K562 (cell line): Measurements from ENCODE around the gene PSMA1. TPM values are rescaled to one million over a fixed set of nuclear protein-coding genes. Genes with fewer than 3 reads are reported as not detected.

ENCODE experiments used
- ATAC-seq: fragments of 200-7000 bp; cut with Tn5 transposase; 3 replicates; pipeline ENCODE4 v1.9.1; 2020; ENCODE audit warnings: moderate library complexity
- BruUV-seq: library from RNA; stranded (reverse); fragments of 400-500 nt; replicated peaks from 2 replicates; lab custom pipeline; 2021; lab: Mats Ljungman, UMichigan
- CTCF ChIA-PET: fragments of 300-600 bp; formaldehyde crosslinking; extraction: SDS; loops from one replicate; lab custom pipeline; 2021; ENCODE audit warnings: low intra/inter-chr PET ratio; lab: Yijun Ruan, JAX
- POLR2A ChIA-PET: fragments of 300-600, 350-650 bp; sonication (Branson Sonifier 250); formaldehyde crosslinking; extraction: SDS; loops from one replicate; lab custom pipeline; 2021; ENCODE audit warnings: antibody characterized with exemption, inconsistent platforms; lab: Yijun Ruan, JAX
- DNase-seq, 4 experiments: peaks; one replicate each; pipeline versions ENCODE4 v3.0.0 to v3.0.0-alpha.2; 2011 to 2018; ENCODE audit warnings: low spot score in 3 of 4, mixed read lengths in 3 of 4; ENCODE audit errors: extremely low read depth in 1 of 4
- FAIRE-seq: peaks from 2 replicates; lab custom pipeline; 2011; peaks lifted over from hg19 to GRCh38; lab: Jason Lieb, UNC
- H2AFZ ChIP-seq: 2 replicates; pipeline ENCODE4 v1.6.0; 2011; ENCODE audit warnings: low read depth, low read length, control low read depth, inconsistent platforms
- H3K27ac ChIP-seq: fragments of 200-600 bp; 3 replicates; pipeline ENCODE4 v1.8.0; 2011; ENCODE audit warnings: low read depth, mild to moderate bottlenecking, control low read depth, inconsistent platforms, low read length, moderate library complexity, mixed read lengths; ENCODE audit errors: extremely low read depth
- H3K27me3 ChIP-seq, 2 experiments: fragments of 300-600 bp in 1 of 2; 2 replicates in 1 of 2; 3 replicates in 1 of 2; pipeline versions ENCODE4 v1.6.0 to v1.8.0; 2011; ENCODE audit warnings: inconsistent platforms in 2 of 2, low read length in 2 of 2, mild to moderate bottlenecking in 1 of 2, mixed read lengths in 1 of 2, moderate library complexity in 1 of 2; ENCODE audit not compliant: control insufficient read depth in 2 of 2, insufficient read depth in 2 of 2
- H3K36me3 ChIP-seq: fragments of 300-600 bp; 3 replicates; pipeline ENCODE4 v1.8.0; 2011; ENCODE audit warnings: mild to moderate bottlenecking, low read length, inconsistent platforms; ENCODE audit not compliant: control insufficient read depth, insufficient read depth
- H3K4me1 ChIP-seq, 2 experiments: fragments of 200-600 bp in 1 of 2; replicated peaks in 1 of 2; 2 replicates in 1 of 2; 3 replicates in 1 of 2; pipeline versions ENCODE4 v1.5.1 to v1.8.0; 2011; ENCODE audit warnings: inconsistent platforms in 2 of 2, low read length in 2 of 2, mild to moderate bottlenecking in 1 of 2, mixed read lengths in 1 of 2, moderate library complexity in 1 of 2; ENCODE audit not compliant: control insufficient read depth in 2 of 2, insufficient read depth in 2 of 2
- H3K4me2 ChIP-seq: 2 replicates; pipeline ENCODE4 v1.6.1; 2011; ENCODE audit warnings: low read length, control low read depth, inconsistent platforms, mixed read lengths; ENCODE audit not compliant: insufficient read depth
- H3K4me3 ChIP-seq: fragments of 200-600 bp; sonication (generic), shearing (Covaris generic); 2 replicates; pipeline ENCODE4 v1.5.1; 2016; ENCODE audit warnings: control low read depth, inconsistent platforms
- H3K79me2 ChIP-seq: fragments of 200-600 bp; 3 replicates; pipeline ENCODE4 v1.8.0; 2011; ENCODE audit warnings: low read length, inconsistent platforms; ENCODE audit not compliant: control insufficient read depth, insufficient read depth
- H3K9ac ChIP-seq, 2 experiments: 2 replicates each; pipeline versions ENCODE4 v1.6.0 to v1.6.1; 2011; ENCODE audit warnings: low read depth in 2 of 2, low read length in 2 of 2, control low read depth in 1 of 2, inconsistent platforms in 1 of 2, mild to moderate bottlenecking in 1 of 2, mixed read lengths in 1 of 2; ENCODE audit not compliant: insufficient read depth in 1 of 2
- H3K9me1 ChIP-seq: one replicate; pipeline ENCODE4 v1.6.0; 2011; ENCODE audit warnings: inconsistent platforms, mild to moderate bottlenecking, low read length, moderate library complexity; ENCODE audit not compliant: control insufficient read depth, insufficient read depth
- H3K9me3 ChIP-seq: replicated peaks from 2 replicates; pipeline ENCODE4 v1.5.1; 2011; ENCODE audit warnings: low read depth, low read length, inconsistent platforms; ENCODE audit not compliant: control insufficient read depth, insufficient read depth
- H4K20me1 ChIP-seq: replicated peaks from 2 replicates; pipeline ENCODE4 v1.6.1; 2011; ENCODE audit warnings: low read length, inconsistent platforms, mixed read lengths; ENCODE audit not compliant: control insufficient read depth, insufficient read depth
- ADNP ChIP-seq: fragments of 200-800 bp; sonication (Bioruptor generic); IDR thresholded peaks from 2 replicates; pipeline ENCODE4 v1.6.1; 2016; ENCODE audit warnings: missing genetic modification characterization, missing compliant biosample characterization
- CC2D1A ChIP-seq: fragments of 450-650 bp; IDR thresholded peaks from 2 replicates; pipeline ENCODE4 v1.6.1; 2017; ENCODE audit warnings: mild to moderate bottlenecking
- CHCHD3 ChIP-seq: fragments of 250-450 bp; sonication (Bioruptor Pico); IDR thresholded peaks from 2 replicates; pipeline ENCODE4 v2.1.2; 2022; ENCODE audit warnings: mild to moderate bottlenecking
- ERF ChIP-seq: fragments of 450-650 bp; formaldehyde crosslinking; IDR thresholded peaks from 2 replicates; pipeline ENCODE4 v1.4.0; 2020; ENCODE audit warnings: mild to moderate bottlenecking, mixed read lengths
- ETV1 ChIP-seq: fragments of 450-650 bp; conservative IDR thresholded peaks from 2 replicates; pipeline ENCODE4 v1.6.1; 2016; ENCODE audit warnings: missing genetic modification characterization, control low read depth, low read depth, missing compliant biosample characterization
- FOXK2 ChIP-seq, 2 experiments: fragments of 450-650 bp; IDR thresholded peaks in 1 of 2; conservative IDR thresholded peaks in 1 of 2; 2 replicates each; pipeline ENCODE4 v1.6.1; 2016; ENCODE audit warnings: low read depth in 2 of 2, mild to moderate bottlenecking in 1 of 2
- GTF2F1 ChIP-seq: IDR thresholded peaks from 2 replicates; pipeline ENCODE4 v1.6.1; 2011; ENCODE audit warnings: low read depth, low read length, improper control_type of control experiment
- HLTF ChIP-seq: fragments of 450-650 bp; IDR thresholded peaks from 2 replicates; pipeline ENCODE4 v1.6.1; 2016
- KAT2B ChIP-seq: IDR thresholded peaks from one replicate; pipeline ENCODE4 v1.6.1; 2012; ENCODE audit warnings: low read depth, mild to moderate bottlenecking, control low read depth, inconsistent platforms, low read length, moderate library complexity
- NFIX ChIP-seq: fragments of 250-450 bp; sonication (Bioruptor Pico); IDR thresholded peaks from 2 replicates; pipeline ENCODE4 v1.4.0; 2020; ENCODE audit warnings: low read depth, mild to moderate bottlenecking, moderate library complexity
- ZNF77 ChIP-seq: fragments of 250-450 bp; sonication (Bioruptor Pico); IDR thresholded peaks from 2 replicates; pipeline ENCODE4 v1.5.0; 2020
- WGBS: fragments of 100-300 bp; shearing (Covaris generic); methylation state at CpG from one replicate; pipeline ENCODE4 v1.1.6; 2016; ENCODE audit warnings: low coverage, mixed read lengths; ENCODE audit not compliant: insufficient coverage; ENCODE audit errors: missing lambda C conversion rate; 5-methylcytosine and 5-hydroxymethylcytosine counted together
- in situ Hi-C: fragments of 300-500 bp; cut with MboI; formaldehyde crosslinking; loops from 4 replicates; pipeline ENCODE4 v1.15.0; 2018; ENCODE audit warnings: inconsistent platforms, mixed read lengths
- intact Hi-C: fragments of 100-400 bp; cut with micrococcal nuclease; formaldehyde crosslinking; loops from 2 replicates; pipeline ENCODE4 v1.14.2; 2022
- polyA plus RNA-seq, 8 experiments: library from polyadenylated mRNA; depleted of rRNA in 4 of 8; stranded (reverse) in 5 of 8; unstranded in 3 of 8; fragments of >200 nt; fragmentation: Nextera tagmentation in 2 of 8; fragmentation: Illumina TruSeq in 1 of 8; extraction: Ambion mirVana in 2 of 8; extraction: Trizol in 1 of 8; gene quantifications; 2 replicates each; pipeline versions ENCODE4 v1.2.1 to v1.2.3, GENCODE V29; 2011 to 2014; ENCODE audit warnings: inconsistent platforms in 1 of 8, missing spikeins in 1 of 8
- total RNA-seq, 7 experiments: library from RNA; depleted of rRNA in 6 of 7; stranded (reverse); fragments of >200 nt in 6 of 7; fragmentation: Illumina TruSeq in 2 of 7; extraction: Trizol in 2 of 7; gene quantifications; 2 replicates each; pipeline versions ENCODE4 v1.2.1 to v1.2.3, GENCODE V29; 2011 to 2021; ENCODE audit warnings: low replicate concordance in 1 of 7
- TF ChIP-seq, protein P1 (sequence below): fragments of 450-650 bp; conservative IDR thresholded peaks from 2 replicates; pipeline ENCODE4 v1.6.1; 2016; ENCODE audit warnings: missing genetic modification characterization, low read depth, mild to moderate bottlenecking, control low read depth, missing compliant biosample characterization

Gene PSMA1
- total and polyA plus RNA-seq, 9 of the 15 experiments (the other 6 are each of a cell fraction or from before 2014, with no cell fraction given) = 283 to 1,007 (median 424) TPM

DNA sequence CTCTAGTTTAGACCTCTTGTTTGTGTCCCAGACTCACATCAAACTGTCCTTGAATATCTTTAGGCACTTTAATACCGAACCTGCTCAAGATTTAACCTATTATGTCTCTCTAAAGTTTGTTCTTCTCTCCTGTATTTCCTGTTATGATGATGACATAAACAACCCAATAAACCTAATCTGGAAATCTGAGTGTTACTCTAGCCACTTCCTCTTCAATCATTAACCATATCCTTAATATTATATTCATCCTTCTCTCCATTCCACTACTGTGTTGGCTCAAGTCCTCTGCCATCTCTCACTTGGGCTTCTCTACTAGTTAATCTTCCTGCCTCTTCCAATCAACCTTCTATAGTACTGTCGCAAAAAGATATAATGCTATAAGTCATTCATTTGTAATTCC, 56.6 kb downstream of the PSMA1 start:
- Histone ChIP-seq H4K20me1 (no peaks in the 10 kb centered on the region), H3K9me1 (no peaks in the 10 kb centered on the region), H3K9me3 (no peaks in the 10 kb centered on the region), H2AFZ (no peak overlapping the region), H3K79me2 (no peaks in the 10 kb centered on the region), H3K4me2 (no peak overlapping the region), H3K9ac (no peak overlapping the region), H3K4me1 (no peaks in the 10 kb centered on the region), H3K4me3 (no peak overlapping the region), H3K27me3 (no peaks in the 10 kb centered on the region), H3K36me3 (peaks cover 94% of the 10 kb centered on the region), H3K27ac (no peak overlapping the region)
- in situ Hi-C loops (no loop called here), intact Hi-C loops (no loop called here)
- no peak for ATAC-seq
- ChIA-PET CTCF (no interaction called here), POLR2A (no interaction called here)
- TF ChIP-seq CHCHD3 (CRISPR knock-in tag) (no peak), ZNF77 (CRISPR knock-in tag) (no peak), CC2D1A (no peak)
- DNase-seq = no peak
- no peak for FAIRE-seq
- 97% methylated on average over 2 of the region's 2 CpGs for WGBS
- BruUV-seq = TSS peak; percentile 7

DNA sequence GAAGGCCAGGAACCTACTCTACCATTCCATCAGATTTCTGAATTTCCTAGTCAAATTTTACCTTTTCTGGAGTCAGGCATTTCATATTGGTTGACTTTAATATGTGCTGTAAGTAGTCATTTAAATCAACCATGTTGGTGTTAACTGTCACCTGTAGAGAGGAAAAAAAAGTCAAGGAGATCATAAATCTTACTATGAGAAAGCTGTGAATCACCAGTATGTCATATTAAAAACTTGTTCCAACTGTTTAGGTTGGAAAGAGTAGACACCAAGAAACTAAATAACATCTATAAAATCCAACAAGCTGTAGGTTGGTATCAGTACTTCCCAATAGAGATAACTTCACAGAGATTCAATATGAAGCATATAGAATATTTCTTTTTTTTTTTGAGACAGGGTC, 60.0 kb downstream of the PSMA1 start:
- ChIA-PET CTCF (no interaction called here), POLR2A (interaction anchor here (1.0 kb wide), 1 partner anchor 10 kb away, joined by 3 read pairs; no protein-coding TSS in a partner anchor)
- no peak for FAIRE-seq
- Histone ChIP-seq H3K9me1 (no peaks in the 10 kb centered on the region), H3K9me3 (no peaks in the 10 kb centered on the region), H3K4me1 (no peaks in the 10 kb centered on the region), H3K4me3 (no peak overlapping the region), H3K27ac (no peak overlapping the region), H2AFZ (no peak overlapping the region), H3K79me2 (no peaks in the 10 kb centered on the region), H3K36me3 (peaks cover 85% of the 10 kb centered on the region), H4K20me1 (no peaks in the 10 kb centered on the region), H3K27me3 (no peaks in the 10 kb centered on the region), H3K9ac (no peak overlapping the region), H3K4me2 (no peak overlapping the region)
- intact Hi-C loops = no loop called here
- ATAC-seq = no peak
- no peak for DNase-seq
- in situ Hi-C loops = no loop called here
- BruUV-seq = no TSS peak
- TF ChIP-seq, protein P1, sequence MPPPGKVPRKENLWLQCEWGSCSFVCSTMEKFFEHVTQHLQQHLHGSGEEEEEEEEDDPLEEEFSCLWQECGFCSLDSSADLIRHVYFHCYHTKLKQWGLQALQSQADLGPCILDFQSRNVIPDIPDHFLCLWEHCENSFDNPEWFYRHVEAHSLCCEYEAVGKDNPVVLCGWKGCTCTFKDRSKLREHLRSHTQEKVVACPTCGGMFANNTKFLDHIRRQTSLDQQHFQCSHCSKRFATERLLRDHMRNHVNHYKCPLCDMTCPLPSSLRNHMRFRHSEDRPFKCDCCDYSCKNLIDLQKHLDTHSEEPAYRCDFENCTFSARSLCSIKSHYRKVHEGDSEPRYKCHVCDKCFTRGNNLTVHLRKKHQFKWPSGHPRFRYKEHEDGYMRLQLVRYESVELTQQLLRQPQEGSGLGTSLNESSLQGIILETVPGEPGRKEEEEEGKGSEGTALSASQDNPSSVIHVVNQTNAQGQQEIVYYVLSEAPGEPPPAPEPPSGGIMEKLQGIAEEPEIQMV (tag) = no peak
- no peak for TF ChIP-seq NFIX
- TF ChIP-seq ETV1 (tag) = no peak
- no peak for TF ChIP-seq GTF2F1
- no peak for TF ChIP-seq KAT2B
- no peak for TF ChIP-seq ERF (CRISPR knock-in tag)
- TF ChIP-seq FOXK2 (conservative IDR thresholded peaks at IDR 0.05 in 1 of 2, IDR thresholded peaks at IDR 0.05 in 1 of 2; ENCODE audit: low read depth in 2 of 2) = no peak
- TF ChIP-seq ADNP (tag) = no peak
- no peak for TF ChIP-seq HLTF
